Nephron progenitor cell (in vitro differentiated cells): Measurements from ENCODE around the gene SAMSN1.

Experiments
- DNase-seq: peaks from one replicate; pipeline ENCODE4 v3.0.0; 2021
- H3K27ac Mint-ChIP-seq: 2 replicates; pipeline ENCODE4 v1.8.0; 2021; ENCODE audit warnings: mild to moderate bottlenecking, moderate library complexity, mixed read lengths
- H3K27me3 Mint-ChIP-seq: 2 replicates; pipeline ENCODE4 v1.8.0; 2021; ENCODE audit warnings: mild to moderate bottlenecking, low read depth, mixed read lengths; ENCODE audit not compliant: poor library complexity
- H3K36me3 Mint-ChIP-seq: 2 replicates; pipeline ENCODE4 v1.8.0; 2021; ENCODE audit warnings: low read depth, mixed read lengths
- H3K4me1 Mint-ChIP-seq: 2 replicates; pipeline ENCODE4 v1.8.0; 2021; ENCODE audit warnings: mixed read lengths
- H3K4me3 Mint-ChIP-seq: 2 replicates; pipeline ENCODE4 v1.8.0; 2021; ENCODE audit warnings: mild to moderate bottlenecking, moderate library complexity, mixed read lengths
- H3K9me3 Mint-ChIP-seq: 2 replicates; pipeline ENCODE4 v1.8.0; 2021; ENCODE audit warnings: mild to moderate bottlenecking, moderate library complexity, mixed read lengths
- CTCF ChIP-seq: fragments of 200-600 bp; sonication (generic); IDR thresholded peaks from 2 replicates; pipeline ENCODE4 v1.5.0; 2021; ENCODE audit warnings: antibody characterized with exemption

The SAMSN1 gene

GRCh38 chr21:14583629-14584255 is 37.6 kb upstream of the SAMSN1 start:
- peaks cover 3% of the 10 kb centered on the region for H3K9me3 Mint-ChIP-seq
- H3K27ac Mint-ChIP-seq, result no peak overlapping the region
- H3K4me1 Mint-ChIP-seq, result no peaks in the 10 kb centered on the region
- no peak overlapping the region for H3K4me3 Mint-ChIP-seq
- peaks cover 3% of the 10 kb centered on the region for H3K27me3 Mint-ChIP-seq
- no peak for TF ChIP-seq CTCF
- no peaks in the 10 kb centered on the region for H3K36me3 Mint-ChIP-seq
- no peak for DNase-seq

- H3K36me3 Mint-ChIP-seq, result no peaks in the 10 kb centered on the region
- H3K4me3 Mint-ChIP-seq, result no peak overlapping the region
- H3K4me1 Mint-ChIP-seq, result no peaks in the 10 kb centered on the region
- no peak for DNase-seq
- H3K27ac Mint-ChIP-seq, result peak overlapping the region; percentile 72
- no peaks in the 10 kb centered on the region for H3K27me3 Mint-ChIP-seq
- no peak for TF ChIP-seq CTCF
- H3K9me3 Mint-ChIP-seq, result no peaks in the 10 kb centered on the region
Measured at GRCh38 chr21:14582934-14583628, 37.0 kb upstream of the SAMSN1 start.

GRCh38 chr21:14581902-14582457 is 35.9 kb upstream of the SAMSN1 start:
- Mint-ChIP-seq H3K36me3 (no peaks in the 10 kb centered on the region), H3K9me3 (no peaks in the 10 kb centered on the region), H3K27me3 (no peaks in the 10 kb centered on the region), H3K4me3 (no peak overlapping the region), H3K4me1 (no peaks in the 10 kb centered on the region), H3K27ac (no peak overlapping the region)
- no peak for TF ChIP-seq CTCF
- DNase-seq, result no peak

GRCh38 chr21:14573244-14573643 is 27.1 kb upstream of the SAMSN1 start:
- Mint-ChIP-seq H3K4me1 (no peaks in the 10 kb centered on the region), H3K27ac (no peak overlapping the region), H3K4me3 (no peak overlapping the region), H3K27me3 (no peaks in the 10 kb centered on the region), H3K9me3 (no peaks in the 10 kb centered on the region), H3K36me3 (no peaks in the 10 kb centered on the region)
- no peak for DNase-seq
- TF ChIP-seq CTCF, result no peak

GRCh38 chr21:14572204-14572780 is 26.2 kb upstream of the SAMSN1 start:
- Mint-ChIP-seq H3K4me3 (no peak overlapping the region), H3K9me3 (no peaks in the 10 kb centered on the region), H3K4me1 (no peaks in the 10 kb centered on the region), H3K27me3 (no peaks in the 10 kb centered on the region), H3K27ac (no peak overlapping the region), H3K36me3 (no peaks in the 10 kb centered on the region)
- no peak for TF ChIP-seq CTCF
- DNase-seq, result no peak
